Upper lobe of right lung (tissue), 1 donor: ENCODE results near the gene ABCA1. TPM values are rescaled to one million over a fixed set of nuclear protein-coding genes. Genes with fewer than 3 reads are reported as not detected.

Source experiments
- ATAC-seq: fragments of 200-7000 bp; cut with Tn5 transposase; one replicate; pipeline ENCODE4 v1.9.1; 2020; ENCODE audit warnings: mild to moderate bottlenecking, moderate library complexity
- DNase-seq: peaks from one replicate; pipeline ENCODE4 v3.0.0-alpha.2; 2020
- H3K27ac ChIP-seq: fragments of 200-600 bp; one replicate; pipeline ENCODE4 v1.8.0; 2022
- H3K27me3 ChIP-seq: fragments of 200-600 bp; one replicate; pipeline ENCODE4 v1.8.0; 2022; ENCODE audit warnings: mild to moderate bottlenecking
- H3K36me3 ChIP-seq: fragments of 200-600 bp; one replicate; pipeline ENCODE4 v1.8.0; 2022
- H3K4me1 ChIP-seq: fragments of 200-600 bp; one replicate; pipeline ENCODE4 v1.8.0; 2022
- H3K4me3 ChIP-seq: fragments of 200-600 bp; one replicate; pipeline ENCODE4 v1.8.0; 2022; ENCODE audit warnings: mild to moderate bottlenecking
- H3K9me3 ChIP-seq: fragments of 200-600 bp; one replicate; pipeline ENCODE4 v1.8.0; 2022
- CTCF ChIP-seq: fragments of 200-600 bp; IDR thresholded peaks from one replicate; pipeline ENCODE4 v1.8.0; 2022; ENCODE audit warnings: antibody characterized with exemption
- intact Hi-C: fragments of 100-400 bp; cut with DNase I; formaldehyde crosslinking; loops from one replicate; pipeline ENCODE4 v1.11.0; 2022
- total RNA-seq: library from RNA; stranded (reverse); fragmentation: NEBNext Ultra II Directional; extraction: Animal tissue kit (Norgen Biotek cat#: 25700); gene quantifications from one replicate; pipeline ENCODE4 v1.2.1, GENCODE V29; 2021
- donor health status: DM: no; HTN: yes; CAD: no; lungs with severe emphysema.

ABCA1 gene
- total RNA-seq, 1 donor from 2014 or later, result 49.0 TPM

DNA sequence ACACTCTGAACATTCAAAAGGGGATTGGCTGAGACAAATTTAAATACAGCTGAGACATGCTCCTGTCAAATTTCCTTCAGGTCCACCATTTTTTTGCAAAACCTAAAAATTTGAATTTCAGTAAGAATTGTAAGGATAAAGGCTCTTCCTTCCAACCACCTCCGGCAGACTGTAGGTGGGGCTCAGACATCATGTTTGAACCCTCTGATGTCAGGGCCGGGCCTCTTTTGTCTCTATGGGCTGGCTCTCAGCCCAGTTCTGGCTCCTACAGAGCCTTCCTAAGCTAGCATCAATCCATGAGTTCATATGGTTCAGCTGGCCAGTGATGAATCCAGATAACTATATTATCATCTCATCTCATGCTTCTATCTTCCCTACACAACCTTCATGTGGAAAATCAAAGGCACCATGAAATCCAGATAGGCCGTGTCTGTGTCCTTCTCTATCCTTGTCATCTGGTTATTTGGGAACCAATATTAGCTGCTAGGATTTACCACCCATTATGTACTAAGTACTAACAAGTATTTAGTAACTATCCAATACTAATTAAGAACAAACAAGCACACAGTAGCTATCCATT is 119.8 kb downstream of the ABCA1 start:
- no peak for DNase-seq
- intact Hi-C loops, result no loop called here
- peak; percentile 9 for TF ChIP-seq CTCF

GRCh38 chr9:104805441-104805840 is 122.5 kb downstream of the ABCA1 start:
- Histone ChIP-seq H3K36me3 (peaks cover 94% of the 10 kb centered on the region), H3K4me3 (no peak overlapping the region), H3K4me1 (no peaks in the 10 kb centered on the region), H3K9me3 (no peaks in the 10 kb centered on the region), H3K27ac (no peak overlapping the region), H3K27me3 (no peaks in the 10 kb centered on the region)
- no peak for TF ChIP-seq CTCF
- intact Hi-C loops, result no loop called here
- ATAC-seq (no peak), DNase-seq (no peak)

More for the DNA sequence above, 119.8 kb downstream of the ABCA1 start:
- Histone ChIP-seq H3K27me3 (no peaks in the 10 kb centered on the region), H3K36me3 (peaks cover 94% of the 10 kb centered on the region), H3K27ac (no peak overlapping the region), H3K9me3 (no peaks in the 10 kb centered on the region), H3K4me1 (no peaks in the 10 kb centered on the region), H3K4me3 (no peak overlapping the region)
- ATAC-seq, result peak; percentile 51

- ATAC-seq (no peak), DNase-seq (no peak)
- no peak overlapping the region for H3K4me3 ChIP-seq
- no peak overlapping the region for H3K27ac ChIP-seq
- H3K9me3 ChIP-seq, result no peaks in the 10 kb centered on the region
- H3K27me3 ChIP-seq, result no peaks in the 10 kb centered on the region
- intact Hi-C loops, result no loop called here
- H3K36me3 ChIP-seq, result peaks cover 92% of the 10 kb centered on the region
- no peaks in the 10 kb centered on the region for H3K4me1 ChIP-seq
- TF ChIP-seq CTCF, result no peak
Observed at GRCh38 chr9:104802906-104803305, 125.0 kb downstream of the ABCA1 start.

DNA sequence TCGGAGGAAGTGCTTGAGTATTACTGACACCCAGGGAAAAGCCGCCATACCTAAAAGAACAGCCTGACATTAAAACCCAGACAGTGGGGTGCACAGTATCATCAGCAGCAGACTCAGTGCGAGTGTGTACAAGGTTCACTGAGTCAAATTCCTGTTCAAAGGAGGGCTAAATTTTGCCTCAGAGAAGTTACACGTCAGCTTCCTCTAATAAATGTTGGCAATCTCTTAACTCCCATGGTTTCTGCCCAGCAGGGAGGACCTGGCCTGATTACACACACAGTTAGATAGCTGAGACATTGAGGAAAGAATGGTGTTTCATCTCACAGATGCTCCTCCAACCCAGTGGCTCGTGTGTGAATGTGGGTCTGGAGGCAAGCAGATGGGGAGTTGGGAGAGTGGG is 125.8 kb downstream of the ABCA1 start:
- no peak for TF ChIP-seq CTCF
- H3K36me3 ChIP-seq, result peaks cover 96% of the 10 kb centered on the region

DNA sequence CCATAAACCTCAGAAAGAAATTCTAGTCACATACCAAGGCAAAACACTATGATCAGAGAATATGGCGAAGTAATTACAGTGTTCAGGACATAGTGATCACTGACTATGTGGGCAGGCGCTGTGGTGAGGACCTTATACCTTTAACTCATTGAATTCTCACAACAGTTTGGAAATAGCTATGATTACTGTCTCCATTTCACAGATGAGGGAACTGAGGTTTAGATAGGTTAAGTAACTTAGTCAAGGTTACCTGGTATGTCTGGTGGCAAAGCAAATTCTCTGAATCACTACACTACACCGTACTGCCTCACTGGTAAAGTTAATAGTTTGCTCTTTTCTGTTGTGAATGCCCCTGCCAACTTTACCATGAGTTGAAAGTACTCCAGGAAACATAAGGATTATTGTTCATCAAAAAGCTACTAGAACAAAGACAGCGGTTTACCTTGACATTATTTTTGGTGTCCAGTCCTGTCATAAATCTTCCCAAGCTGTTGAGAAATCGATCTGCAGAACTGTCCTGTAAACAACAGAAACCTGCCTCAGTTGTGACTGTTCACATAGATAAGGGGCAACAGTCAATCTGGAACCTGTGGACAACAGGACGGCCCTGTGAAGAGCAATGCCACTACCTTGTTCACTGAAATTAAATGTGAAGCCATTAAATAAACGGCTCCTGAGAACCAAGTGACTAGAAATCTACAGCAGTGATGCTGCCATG is 127.7 kb downstream of the ABCA1 start:
- peaks cover 96% of the 10 kb centered on the region for H3K36me3 ChIP-seq
- no peak for ATAC-seq
- H3K4me1 ChIP-seq, result no peaks in the 10 kb centered on the region
- H3K27ac ChIP-seq, result no peak overlapping the region
- no peak for TF ChIP-seq CTCF
- DNase-seq, result no peak
- no peaks in the 10 kb centered on the region for H3K9me3 ChIP-seq
- H3K27me3 ChIP-seq, result no peaks in the 10 kb centered on the region
- no peak overlapping the region for H3K4me3 ChIP-seq
- intact Hi-C loops, result no loop called here

More for the DNA sequence above, 125.8 kb downstream of the ABCA1 start:
- no peak overlapping the region for H3K27ac ChIP-seq
- H3K9me3 ChIP-seq, result no peaks in the 10 kb centered on the region
- intact Hi-C loops, result no loop called here
- no peaks in the 10 kb centered on the region for H3K4me1 ChIP-seq
- no peaks in the 10 kb centered on the region for H3K27me3 ChIP-seq
- no peak for ATAC-seq
- no peak overlapping the region for H3K4me3 ChIP-seq
- no peak for DNase-seq
